Lower leg skin (tissue), 3 donors: ENCODE data around the gene ODAD2.

Experiments
- CTCF ChIP-seq, 3 donors: fragments of 450-650 bp; IDR thresholded peaks; one replicate each; pipeline ENCODE4 v1.5.1; 2016; ENCODE audit warnings: antibody characterized with exemption in 3 of 3, mild to moderate bottlenecking in 3 of 3, moderate library complexity in 2 of 3
- POLR2A ChIP-seq, 2 donors: fragments of 450-650 bp; IDR thresholded peaks; one replicate each; pipeline ENCODE4 v1.6.1; 2016 to 2017; ENCODE audit warnings: antibody characterized with exemption in 2 of 2, mild to moderate bottlenecking in 1 of 2, moderate library complexity in 1 of 2

- TF ChIP-seq CTCF (IDR thresholded peaks at IDR 0.05) = no peak
- no peak for TF ChIP-seq POLR2A (IDR thresholded peaks at IDR 0.05)
These were observed 160.0 kb downstream of the ODAD2 start for GRCh38 chr10:27838901-27839300.
